Motor neuron (in vitro differentiated cells): ENCODE data around the gene ZNF213. TPM values are rescaled to one million over a fixed set of nuclear protein-coding genes. Genes with fewer than 3 reads are reported as not detected.

ENCODE experiments used
- ATAC-seq, 8 experiments: fragments of 200-7000 bp; cut with Tn5 transposase; replicated peaks in 6 of 8; 2 replicates each; pipeline ENCODE4 v1.8.0; 2021; ENCODE audit warnings: mild to moderate bottlenecking in 8 of 8, moderate library complexity in 8 of 8
- H3K27ac ChIP-seq, 2 donors: fragments of 250-450 bp; sonication (Bioruptor Pico); 2 replicates each; pipeline ENCODE4 v1.9.0; 2021; ENCODE audit warnings: antibody characterized with exemption in 2 of 2, mild to moderate bottlenecking in 2 of 2, moderate library complexity in 1 of 2
- H3K4me1 ChIP-seq, 2 donors: fragments of 250-450 bp; sonication (Bioruptor Pico); replicated peaks in 1 of 2; 2 replicates each; pipeline ENCODE4 v1.6.1; 2021; ENCODE audit warnings: antibody characterized with exemption in 2 of 2, mild to moderate bottlenecking in 2 of 2, moderate library complexity in 1 of 2
- H3K4me3 ChIP-seq, 5 donors: fragments of 250-450 bp; sonication (Bioruptor Pico); 2 replicates each; pipeline ENCODE4 v1.9.0; 2021; ENCODE audit warnings: antibody characterized with exemption in 5 of 5, mild to moderate bottlenecking in 5 of 5, moderate library complexity in 4 of 5
- WGBS, 10 experiments: fragments of 450-650 bp; shearing (Covaris generic); methylation state at CpG; one replicate each; pipeline ENCODE4 v1.0.0; 2022; 5-methylcytosine and 5-hydroxymethylcytosine counted together
- in situ Hi-C, 9 experiments: fragments of 400-800 bp; cut with MboI; loops; one replicate each; pipeline ENCODE4 v1.15.0; 2021; ENCODE audit warnings: low sequenced_read_pairs in 9 of 9, low pct_unique_long_range_greater_than_20kb in 2 of 9; ENCODE audit not compliant: unreplicated experiment in 9 of 9
- total RNA-seq, 8 experiments: library from RNA; unstranded; fragments of 300-600 nt; gene quantifications; 2 replicates each; pipeline versions ENCODE4 v1.2.3 to v1.2.4, GENCODE V29; 2022

Gene ZNF213
- total RNA-seq, 8 experiments from 2014 or later, result 2.6 to 9.6 (median 6.5) TPM

DNA sequence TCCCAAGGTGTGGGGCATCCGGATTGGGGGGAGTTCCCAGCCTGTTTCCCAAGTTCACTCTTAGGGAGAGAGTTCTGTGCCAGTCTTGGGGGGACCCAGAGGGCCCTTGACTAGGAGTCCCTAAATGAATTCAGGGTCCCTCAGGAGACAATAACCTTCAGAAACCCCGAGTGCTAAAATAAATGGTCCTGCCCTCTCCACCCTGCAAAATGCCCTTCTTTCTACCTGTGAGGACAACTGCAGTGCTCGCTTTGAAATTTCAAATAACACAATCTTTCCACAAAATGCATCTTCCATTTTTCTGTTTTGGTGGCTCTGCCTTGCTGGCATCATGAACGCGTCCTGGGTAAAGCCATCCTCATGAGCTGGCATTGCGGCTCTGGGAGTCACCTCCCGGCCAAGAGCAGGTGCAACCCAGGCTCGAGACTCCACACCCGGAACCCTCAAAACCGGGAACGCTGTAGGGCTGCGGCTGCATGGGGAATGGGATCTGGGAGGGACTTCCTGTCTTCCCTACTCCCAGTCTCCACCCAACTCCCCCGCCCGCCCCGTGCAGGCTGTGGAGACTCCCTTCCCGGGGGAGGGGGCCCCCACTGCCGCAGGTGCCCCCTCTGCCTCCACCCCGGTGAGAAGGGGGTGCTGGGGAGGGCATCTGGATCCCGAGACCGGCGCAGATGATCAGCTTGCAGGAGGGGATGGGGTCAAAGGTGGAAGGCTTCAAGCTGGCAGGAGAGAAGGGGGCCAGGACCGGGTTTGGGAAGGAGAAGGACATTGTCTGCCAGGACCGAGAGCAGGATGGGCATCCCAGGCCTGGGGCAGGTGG lies 22.6 kb upstream of the ZNF213 start, which contains the start of gene ZNF205:
Gene ZNF205, plus strand, starts transcription at position 529 of the 823 bp plus-strand sequence. CDS start 845 bp downstream, outside the sequence.
- H3K27ac ChIP-seq, result peak within 1 kb of the TSS; percentile 53 to 82

DNA sequence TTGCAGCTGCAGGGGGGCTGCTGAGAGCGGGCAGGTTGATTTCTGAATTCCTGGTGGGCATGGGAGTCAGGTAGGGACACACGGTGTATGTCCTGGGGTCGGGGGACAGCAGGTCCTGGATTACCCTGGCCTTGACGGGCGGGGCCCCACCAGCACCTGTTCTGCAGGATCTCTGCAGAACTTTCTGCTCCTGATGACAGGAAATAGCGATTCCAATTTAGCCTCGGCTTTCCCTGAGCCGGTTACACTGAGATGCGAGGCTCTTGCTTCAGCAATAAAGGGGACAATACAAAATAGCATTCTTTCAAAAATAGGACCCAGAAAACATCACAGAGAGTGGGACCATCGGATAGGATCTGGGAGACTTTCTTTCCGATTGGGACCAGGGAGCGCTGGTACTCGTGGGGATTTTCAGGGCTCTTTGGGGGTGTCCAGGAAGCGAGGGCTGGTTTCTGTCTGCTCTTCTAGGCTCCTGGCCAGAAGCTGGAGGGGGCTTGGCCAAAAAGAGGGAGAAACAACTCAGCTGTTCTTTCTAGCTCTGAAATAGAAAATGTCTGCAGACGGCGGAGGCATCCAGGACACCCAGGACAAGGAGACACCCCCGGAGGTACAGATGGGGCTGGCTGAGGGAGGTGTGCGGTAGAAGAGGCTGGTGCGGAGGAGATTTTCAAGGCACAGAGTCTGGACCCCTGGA lies 21.8 kb upstream of the ZNF213 start:
- peak overlapping the region; percentile 53 to 82 for H3K27ac ChIP-seq
- peaks cover 21 to 22% of the 10 kb centered on the region in 2 donors for H3K4me1 ChIP-seq
- H3K4me3 ChIP-seq, result peak overlapping the region; percentile 92 to 99 (median 94)
- peak in 3 of 8 experiments; percentile 9 to 29 (median 9) for ATAC-seq
- in situ Hi-C loops, result no loop called here
- WGBS, 10 experiments, result 0 to 70% (median 10%) methylated on average over 1 to 11 of the region's 19 CpGs; no CpG with 5 or more reads in 3 of the 10 experiments

More for the DNA sequence above, 22.6 kb upstream of the ZNF213 start, which contains the start of gene ZNF205:
- in situ Hi-C loops, result no loop called here
- ATAC-seq, result peak; percentile 93 to 98 (median 96)
- Histone ChIP-seq H3K4me3 (peak within 1 kb of the TSS; percentile 92 to 99 (median 94)), H3K4me1 (peaks cover 21 to 22% of the 10 kb centered on the region in 2 donors)
- 0 to 33% (median 24%) methylated on average over 3 to 6 of the region's 23 CpGs; no CpG with 5 or more reads in 6 of the 10 experiments for WGBS, 10 experiments

DNA sequence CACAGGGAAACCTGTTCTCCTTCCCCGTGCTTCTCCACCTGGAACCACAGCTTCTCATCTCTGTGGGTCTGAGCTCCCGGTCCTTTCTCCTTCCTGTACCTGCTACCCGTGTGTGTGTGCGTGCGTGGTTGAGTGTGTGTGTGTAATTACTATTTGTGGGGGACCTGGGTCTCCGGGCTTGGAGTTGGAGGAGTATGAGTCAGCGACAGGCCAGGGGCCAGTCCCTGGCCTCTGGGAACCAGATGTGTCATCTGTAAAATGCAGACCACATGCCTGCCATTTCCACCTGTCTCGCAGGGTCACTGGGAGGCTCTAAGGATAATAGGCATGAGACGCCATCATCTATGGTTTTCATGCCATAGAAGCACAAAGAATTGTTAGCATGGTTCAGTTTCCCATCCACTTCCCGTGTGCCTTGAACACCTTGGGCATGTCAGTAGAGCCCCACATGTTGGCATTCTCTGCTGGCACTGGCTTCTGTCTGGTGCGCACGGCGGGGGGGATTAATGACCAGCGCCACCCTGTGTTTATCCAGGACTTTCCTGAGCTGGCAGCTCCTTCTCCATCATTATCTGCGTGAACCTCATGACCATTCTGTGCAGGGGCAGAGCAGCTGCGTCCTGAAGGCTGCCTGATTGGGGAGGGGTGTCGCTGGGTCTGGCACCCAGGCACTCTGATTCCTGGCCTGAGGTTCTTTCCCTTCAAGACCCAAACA lies 20.9 kb upstream of the ZNF213 start:
- H3K27ac ChIP-seq, result no peak overlapping the region
- in situ Hi-C loops, result no loop called here
- no peak for ATAC-seq
- peak overlapping the region; percentile 92 to 99 (median 94) for H3K4me3 ChIP-seq
- 60 to 89% (median 78%) methylated on average over 1 to 10 of the region's 17 CpGs; no CpG with 5 or more reads in 3 of the 10 experiments for WGBS, 10 experiments
- peaks cover 21 to 22% of the 10 kb centered on the region in 2 donors for H3K4me1 ChIP-seq

DNA sequence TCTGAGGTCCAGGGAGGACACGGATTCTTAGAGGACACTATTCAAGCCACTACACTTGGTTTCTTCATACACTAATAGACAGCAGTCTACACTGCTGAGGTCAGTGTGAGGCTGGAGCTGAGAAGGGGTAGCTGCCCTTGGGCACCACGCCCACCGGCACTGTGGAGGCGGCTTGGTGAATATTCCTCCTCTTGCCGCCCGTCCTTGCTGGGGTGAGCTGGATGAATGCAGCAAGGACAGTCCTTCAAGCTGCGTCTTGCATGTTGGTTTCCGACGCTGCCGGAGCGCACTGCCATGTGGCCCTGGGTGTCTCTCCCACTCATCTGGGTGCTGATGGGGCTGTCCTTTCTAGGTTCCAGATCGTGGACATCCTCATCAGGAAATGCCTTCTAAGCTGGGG lies 19.8 kb upstream of the ZNF213 start:
- ATAC-seq, result peak in 3 of 8 experiments; percentile 33 to 55 (median 53)
- in situ Hi-C loops, result no loop called here
- 40 to 100% (median 90%) methylated on average over 1 to 8 of the region's 12 CpGs; no CpG with 5 or more reads in 3 of the 10 experiments for WGBS, 10 experiments
- no peak overlapping the region for H3K4me3 ChIP-seq
- H3K27ac ChIP-seq, result no peak overlapping the region
- peaks cover 21 to 22% of the 10 kb centered on the region in 2 donors for H3K4me1 ChIP-seq

DNA sequence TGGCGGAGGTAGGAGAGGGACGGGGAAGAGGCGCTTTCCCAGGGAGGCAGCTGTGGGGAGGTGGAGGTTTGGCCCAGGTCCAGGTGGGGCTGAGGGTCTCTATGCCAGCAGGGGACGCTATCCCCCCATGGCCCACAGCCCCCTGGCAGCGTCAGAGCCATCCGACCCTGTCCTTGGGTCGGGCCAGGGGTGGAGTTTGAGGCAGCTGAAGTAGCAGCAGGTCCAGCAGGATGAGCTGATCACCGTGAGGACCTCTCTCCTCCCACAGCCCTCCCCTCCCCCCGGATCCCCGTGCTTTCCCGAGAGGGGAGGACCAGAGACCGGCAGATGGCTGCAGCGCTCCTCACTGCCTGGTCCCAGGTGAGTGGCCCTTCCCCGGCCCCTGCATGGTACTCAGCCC lies 19.3 kb upstream of the ZNF213 start:
- Histone ChIP-seq H3K4me3 (no peak overlapping the region), H3K4me1 (peaks cover 21 to 22% of the 10 kb centered on the region in 2 donors), H3K27ac (no peak overlapping the region)
- in situ Hi-C loops, result no loop called here
- WGBS, 10 experiments, result 53 to 100% (median 100%) methylated on average over 1 to 3 of the region's 14 CpGs; no CpG with 5 or more reads in 7 of the 10 experiments
- ATAC-seq, result no peak

DNA sequence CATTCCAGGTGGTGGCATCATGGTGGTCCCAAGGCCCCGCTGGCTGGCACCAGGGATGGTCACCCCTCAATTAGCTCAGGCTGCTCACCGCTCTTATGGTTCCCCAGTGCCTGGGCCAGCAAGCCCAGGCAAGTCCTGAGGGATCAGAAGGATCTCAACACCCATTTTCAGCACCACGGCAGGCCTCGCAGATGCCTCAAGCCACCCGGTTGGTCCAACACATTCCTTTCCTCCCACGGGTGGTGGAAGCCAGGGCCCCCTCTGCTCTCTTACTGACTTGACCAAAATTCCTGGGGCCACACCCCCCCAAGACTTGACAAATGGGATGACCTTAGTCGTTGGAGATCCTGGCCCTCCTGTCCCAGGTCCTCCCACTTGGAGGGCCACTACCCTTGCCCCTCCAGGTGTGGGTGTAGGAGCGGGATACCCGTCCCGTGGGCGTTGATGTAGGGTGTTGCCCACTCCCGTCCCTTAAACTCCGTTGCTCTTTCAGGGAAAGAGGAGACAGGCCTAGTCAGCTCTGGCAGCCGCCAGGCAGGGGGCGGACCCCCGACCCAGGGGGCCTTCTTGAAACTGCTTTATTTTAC lies 16.5 kb upstream of the ZNF213 start:
- in situ Hi-C loops, result no loop called here

DNA sequence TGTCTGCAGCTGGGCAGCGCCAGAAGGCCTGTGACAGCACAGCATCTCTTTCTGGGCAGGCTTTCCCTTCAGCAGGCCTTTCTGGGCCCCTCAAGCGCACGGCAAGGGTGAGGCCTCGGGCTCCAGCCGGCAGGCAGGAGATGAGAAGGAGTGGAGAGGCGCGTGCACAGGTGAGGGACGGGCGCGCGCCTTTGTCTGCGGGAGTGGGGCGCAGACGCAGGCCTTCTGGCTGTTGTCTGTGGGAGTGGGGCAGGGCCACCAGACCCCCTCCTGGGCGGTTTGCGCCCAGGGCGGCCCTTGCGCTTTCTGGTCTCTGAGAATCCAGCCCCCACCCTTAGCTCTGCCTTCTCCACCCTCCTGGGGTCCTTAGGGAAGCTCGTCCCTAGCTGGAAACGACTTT lies 16.0 kb upstream of the ZNF213 start:
- in situ Hi-C loops, result no loop called here
- no peak overlapping the region for H3K4me3 ChIP-seq
- ATAC-seq, result no peak
- WGBS, 10 experiments, result 93 to 100% (median 100%) methylated on average over 1 to 4 of the region's 20 CpGs; no CpG with 5 or more reads in 5 of the 10 experiments
- no peak overlapping the region for H3K27ac ChIP-seq
- peaks cover 2 to 7% of the 10 kb centered on the region in 2 donors for H3K4me1 ChIP-seq

More for the DNA sequence above, 16.5 kb upstream of the ZNF213 start:
- no peak for ATAC-seq
- 40 to 100% (median 92%) methylated on average over 1 to 7 of the region's 16 CpGs; no CpG with 5 or more reads in 4 of the 10 experiments for WGBS, 10 experiments
- no peak overlapping the region for H3K4me3 ChIP-seq
- no peak overlapping the region for H3K27ac ChIP-seq
- H3K4me1 ChIP-seq, result peaks cover 8 to 11% of the 10 kb centered on the region in 2 donors

DNA sequence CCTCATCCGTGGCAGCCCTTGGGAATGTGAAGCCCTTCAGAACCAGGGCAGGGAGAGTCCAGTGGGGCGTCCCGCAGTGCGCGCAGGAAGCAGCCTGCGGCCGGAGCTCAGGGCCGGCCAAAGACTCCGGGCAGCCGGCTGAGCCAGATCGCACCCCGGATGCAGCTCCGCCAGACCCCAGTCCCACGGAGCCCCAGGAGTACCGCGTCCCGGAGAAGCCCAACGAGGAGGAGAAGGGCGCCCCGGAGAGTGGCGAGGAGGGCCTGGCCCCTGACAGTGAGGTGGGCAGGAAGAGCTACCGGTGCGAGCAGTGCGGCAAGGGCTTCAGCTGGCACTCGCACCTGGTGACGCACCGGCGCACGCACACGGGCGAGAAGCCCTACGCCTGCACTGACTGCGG lies 15.5 kb upstream of the ZNF213 start:
- Histone ChIP-seq H3K27ac (no peak overlapping the region), H3K4me1 (peaks cover 0 to 3% of the 10 kb centered on the region in 2 donors), H3K4me3 (no peak overlapping the region)
- ATAC-seq, result no peak
- 96 to 98% (median 97%) methylated on average over 7 to 10 of the region's 33 CpGs; no CpG with 5 or more reads in 7 of the 10 experiments for WGBS, 10 experiments
- in situ Hi-C loops, result no loop called here

DNA sequence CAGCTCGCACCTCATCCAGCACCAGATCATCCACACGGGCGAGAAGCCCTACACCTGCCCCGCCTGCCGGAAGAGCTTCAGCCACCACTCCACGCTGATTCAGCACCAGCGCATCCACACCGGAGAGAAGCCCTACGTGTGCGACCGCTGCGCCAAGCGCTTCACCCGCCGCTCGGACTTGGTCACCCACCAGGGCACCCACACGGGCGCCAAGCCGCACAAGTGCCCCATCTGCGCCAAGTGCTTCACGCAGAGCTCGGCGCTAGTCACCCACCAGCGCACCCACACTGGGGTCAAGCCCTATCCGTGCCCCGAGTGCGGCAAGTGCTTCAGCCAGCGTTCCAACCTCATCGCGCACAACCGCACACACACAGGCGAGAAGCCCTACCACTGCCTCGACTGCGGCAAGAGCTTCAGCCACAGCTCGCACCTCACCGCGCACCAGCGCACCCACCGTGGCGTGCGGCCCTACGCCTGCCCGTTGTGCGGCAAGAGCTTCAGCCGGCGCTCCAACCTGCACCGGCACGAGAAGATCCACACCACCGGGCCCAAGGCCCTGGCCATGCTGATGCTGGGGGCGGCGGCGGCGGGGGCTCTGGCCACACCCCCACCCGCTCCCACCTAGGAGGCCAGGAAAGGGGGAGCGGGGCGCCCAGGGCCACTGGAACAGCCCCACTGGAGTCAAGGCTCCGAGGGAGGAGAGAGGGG lies 15.0 kb upstream of the ZNF213 start:
- in situ Hi-C loops, result no loop called here
- no peak overlapping the region for H3K27ac ChIP-seq
- 98% methylated on average over 7 of the region's 57 CpGs; no CpG with 5 or more reads in 9 of the 10 experiments for WGBS, 10 experiments

DNA sequence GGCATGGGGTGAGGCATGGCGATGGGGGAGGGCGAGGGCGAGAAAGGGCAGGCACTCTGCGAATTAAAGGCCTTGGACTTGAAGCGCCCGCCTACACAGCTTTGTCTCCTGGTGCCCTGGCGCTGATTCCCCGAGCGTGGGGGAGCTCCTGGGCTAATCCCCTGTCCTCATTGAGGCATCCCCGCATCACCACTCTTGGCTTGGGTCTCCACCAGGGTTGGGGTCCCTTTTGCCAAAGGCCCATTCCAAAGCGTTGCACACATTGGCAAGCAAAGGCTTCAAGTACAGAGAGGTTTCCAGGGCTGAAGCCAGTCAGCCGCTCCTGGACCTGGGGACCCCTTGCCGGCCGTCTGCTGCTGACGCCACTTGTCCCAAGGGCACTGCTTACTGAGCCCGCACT lies 14.4 kb upstream of the ZNF213 start:
- WGBS, 10 experiments, result 68 to 94% (median 85%) methylated on average over 2 to 9 of the region's 16 CpGs; no CpG with 5 or more reads in 6 of the 10 experiments
- in situ Hi-C loops, result no loop called here
- Histone ChIP-seq H3K27ac (no peak overlapping the region), H3K4me3 (no peak overlapping the region), H3K4me1 (peaks cover 3 to 6% of the 10 kb centered on the region in 2 donors)
- no peak for ATAC-seq

More for the DNA sequence above, 15.0 kb upstream of the ZNF213 start:
- Histone ChIP-seq H3K4me1 (peaks cover 0 to 2% of the 10 kb centered on the region in 2 donors), H3K4me3 (no peak overlapping the region)
- no peak for ATAC-seq

DNA sequence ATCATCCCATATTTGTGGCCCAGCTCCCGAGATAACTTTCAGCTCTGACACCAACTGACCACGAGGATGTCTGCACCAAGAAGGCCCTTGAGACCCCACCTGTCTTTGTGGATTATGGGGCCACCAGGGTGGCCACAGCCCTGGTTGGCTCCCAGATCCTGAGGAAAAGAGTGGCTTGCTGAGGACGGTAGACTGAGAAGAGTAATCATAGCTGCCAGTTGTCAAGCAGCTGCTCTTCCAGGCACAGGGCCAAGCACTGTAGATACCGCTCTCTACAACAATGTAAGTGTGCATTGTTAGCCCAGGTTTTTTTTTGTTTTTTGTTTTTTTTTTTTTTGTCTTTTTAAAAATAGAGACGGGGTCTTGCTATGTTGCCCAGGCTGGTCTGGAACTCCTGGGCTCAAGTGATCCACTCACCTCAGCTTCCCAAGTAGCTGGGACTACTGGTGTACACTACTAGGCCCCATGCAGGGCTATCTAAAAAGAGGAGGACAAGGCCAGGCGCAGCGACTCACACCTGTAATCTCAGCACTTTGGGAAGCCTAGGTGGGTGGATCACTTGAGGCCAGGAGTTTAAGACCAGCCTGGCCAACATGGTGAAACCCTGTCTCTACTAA lies 12.9 kb upstream of the ZNF213 start:
- Histone ChIP-seq H3K4me1 (peaks cover 3 to 6% of the 10 kb centered on the region in 2 donors), H3K27ac (no peak overlapping the region), H3K4me3 (no peak overlapping the region)
- no peak for ATAC-seq
- in situ Hi-C loops, result no loop called here
- 18 to 100% (median 73%) methylated on average over 1 to 5 of the region's 7 CpGs; no CpG with 5 or more reads in 1 of the 10 experiments for whole genome bisulfite sequencing, 10 experiments
